H1 (cell line): ENCODE results near the gene TYR.

ENCODE experiments used
- EZH2 ChIP-seq: fragments of 200-600 bp; sonication (generic); IDR thresholded peaks from 2 replicates; pipeline ENCODE4 v1.7.1; 2012; ENCODE audit warnings: low read depth, mild to moderate bottlenecking, moderate library complexity, low read length, inconsistent platforms; ENCODE audit not compliant: severe bottlenecking
- RAD21 ChIP-seq, 2 experiments: IDR thresholded peaks in 1 of 2; conservative IDR thresholded peaks in 1 of 2; 2 replicates each; pipeline ENCODE4 v1.6.1; 2011; ENCODE audit warnings: low read depth in 2 of 2, low read length in 2 of 2, improper control_type of control experiment in 1 of 2, inconsistent platforms in 1 of 2, mild to moderate bottlenecking in 1 of 2, moderate library complexity in 1 of 2
- RBBP5 ChIP-seq: IDR thresholded peaks from 2 replicates; pipeline ENCODE4 v1.7.1; 2012; ENCODE audit warnings: low read depth, mild to moderate bottlenecking, inconsistent platforms, low read length, moderate library complexity, borderline replicate concordance
- SIRT6 ChIP-seq: IDR thresholded peaks from one replicate; pipeline ENCODE4 v1.7.1; 2012; ENCODE audit warnings: low read length, inconsistent platforms
- TAF1 ChIP-seq: IDR thresholded peaks from 2 replicates; pipeline ENCODE4 v1.6.1; 2011; ENCODE audit warnings: mild to moderate bottlenecking, low read depth, low read length
- TF ChIP-seq, protein P1 (sequence below): IDR thresholded peaks from 2 replicates; pipeline ENCODE4 v1.6.1; 2012; ENCODE audit warnings: inconsistent platforms
- TF ChIP-seq, protein P2 (sequence below), 3 experiments: IDR thresholded peaks; 1 replicate in 2 of 3; 2 replicates in 1 of 3; pipeline versions ENCODE4 v1.5.1 to v1.6.1; 2011; ENCODE audit warnings: low read length in 3 of 3, mild to moderate bottlenecking in 3 of 3, inconsistent platforms in 2 of 3, low read depth in 1 of 3, moderate library complexity in 1 of 3; ENCODE audit not compliant: insufficient read depth in 1 of 3; ENCODE audit errors: control extremely low read depth in 1 of 3
- TF ChIP-seq, protein P3 (sequence below): IDR thresholded peaks from 2 replicates; pipeline ENCODE4 v1.6.1; 2011; ENCODE audit warnings: low read length, improper control_type of control experiment
- TF ChIP-seq, protein P4 (sequence below): IDR thresholded peaks from 2 replicates; pipeline ENCODE4 v1.6.1; 2012; ENCODE audit warnings: inconsistent platforms

DNA sequence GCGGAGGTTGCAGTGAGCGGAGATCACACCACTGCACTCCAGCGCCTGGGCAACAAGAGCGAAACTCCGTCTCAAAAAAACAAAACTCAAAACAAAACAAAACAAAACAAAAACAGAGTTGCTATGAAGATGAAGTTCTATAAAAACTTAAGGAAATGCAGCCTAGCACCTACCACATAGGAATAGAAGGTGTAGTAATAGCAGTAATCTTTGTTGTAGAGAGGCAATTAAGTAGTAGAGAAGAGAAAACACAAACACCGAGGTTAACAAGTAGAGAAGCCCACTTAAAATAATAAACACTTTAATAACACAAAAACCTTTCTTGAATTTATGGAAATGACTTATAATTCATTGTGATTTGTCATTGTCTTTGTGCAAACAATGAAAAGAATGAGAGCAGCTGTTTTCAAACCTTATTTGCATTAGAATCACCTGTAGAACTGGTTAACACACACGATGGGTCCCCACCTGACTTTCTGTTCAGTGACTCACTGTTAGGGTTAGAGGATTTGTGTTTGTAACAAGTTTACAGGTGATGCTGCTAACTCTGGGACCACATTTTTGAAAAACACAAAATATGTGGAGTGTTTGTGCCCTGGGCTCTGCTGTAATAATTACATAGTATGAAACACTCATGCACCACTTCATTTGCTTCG is 43.1 kb downstream of the TYR start:
- TF ChIP-seq EZH2 = no peak
- TF ChIP-seq, protein P1, sequence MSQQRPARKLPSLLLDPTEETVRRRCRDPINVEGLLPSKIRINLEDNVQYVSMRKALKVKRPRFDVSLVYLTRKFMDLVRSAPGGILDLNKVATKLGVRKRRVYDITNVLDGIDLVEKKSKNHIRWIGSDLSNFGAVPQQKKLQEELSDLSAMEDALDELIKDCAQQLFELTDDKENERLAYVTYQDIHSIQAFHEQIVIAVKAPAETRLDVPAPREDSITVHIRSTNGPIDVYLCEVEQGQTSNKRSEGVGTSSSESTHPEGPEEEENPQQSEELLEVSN = no peak
- no peak for TF ChIP-seq TAF1
- TF ChIP-seq RBBP5 = no peak
- TF ChIP-seq, protein P2, sequence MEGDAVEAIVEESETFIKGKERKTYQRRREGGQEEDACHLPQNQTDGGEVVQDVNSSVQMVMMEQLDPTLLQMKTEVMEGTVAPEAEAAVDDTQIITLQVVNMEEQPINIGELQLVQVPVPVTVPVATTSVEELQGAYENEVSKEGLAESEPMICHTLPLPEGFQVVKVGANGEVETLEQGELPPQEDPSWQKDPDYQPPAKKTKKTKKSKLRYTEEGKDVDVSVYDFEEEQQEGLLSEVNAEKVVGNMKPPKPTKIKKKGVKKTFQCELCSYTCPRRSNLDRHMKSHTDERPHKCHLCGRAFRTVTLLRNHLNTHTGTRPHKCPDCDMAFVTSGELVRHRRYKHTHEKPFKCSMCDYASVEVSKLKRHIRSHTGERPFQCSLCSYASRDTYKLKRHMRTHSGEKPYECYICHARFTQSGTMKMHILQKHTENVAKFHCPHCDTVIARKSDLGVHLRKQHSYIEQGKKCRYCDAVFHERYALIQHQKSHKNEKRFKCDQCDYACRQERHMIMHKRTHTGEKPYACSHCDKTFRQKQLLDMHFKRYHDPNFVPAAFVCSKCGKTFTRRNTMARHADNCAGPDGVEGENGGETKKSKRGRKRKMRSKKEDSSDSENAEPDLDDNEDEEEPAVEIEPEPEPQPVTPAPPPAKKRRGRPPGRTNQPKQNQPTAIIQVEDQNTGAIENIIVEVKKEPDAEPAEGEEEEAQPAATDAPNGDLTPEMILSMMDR (IDR thresholded peaks at IDR 0.05; ENCODE audit: control extremely low read depth in 1 of 3, insufficient read depth in 1 of 3, low read depth in 1 of 3, low read length in 3 of 3) = no peak
- no peak for TF ChIP-seq SIRT6
- TF ChIP-seq, protein P3, sequence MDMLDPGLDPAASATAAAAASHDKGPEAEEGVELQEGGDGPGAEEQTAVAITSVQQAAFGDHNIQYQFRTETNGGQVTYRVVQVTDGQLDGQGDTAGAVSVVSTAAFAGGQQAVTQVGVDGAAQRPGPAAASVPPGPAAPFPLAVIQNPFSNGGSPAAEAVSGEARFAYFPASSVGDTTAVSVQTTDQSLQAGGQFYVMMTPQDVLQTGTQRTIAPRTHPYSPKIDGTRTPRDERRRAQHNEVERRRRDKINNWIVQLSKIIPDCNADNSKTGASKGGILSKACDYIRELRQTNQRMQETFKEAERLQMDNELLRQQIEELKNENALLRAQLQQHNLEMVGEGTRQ = no peak
- TF ChIP-seq RAD21 (IDR thresholded peaks at IDR 0.05 in 1 of 2, conservative IDR thresholded peaks at IDR 0.05 in 1 of 2; ENCODE audit: low read depth in 2 of 2, low read length in 2 of 2) = no peak
- TF ChIP-seq, protein P4, sequence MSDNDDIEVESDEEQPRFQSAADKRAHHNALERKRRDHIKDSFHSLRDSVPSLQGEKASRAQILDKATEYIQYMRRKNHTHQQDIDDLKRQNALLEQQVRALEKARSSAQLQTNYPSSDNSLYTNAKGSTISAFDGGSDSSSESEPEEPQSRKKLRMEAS = no peak
